Astrocyte (in vitro differentiated cells and primary cell): ENCODE measurements around the gene PLSCR1. TPM values are rescaled to one million over a fixed set of nuclear protein-coding genes. Genes with fewer than 3 reads are reported as not detected.
"Not testable (repeated sequence)": the region's sequence is repeated elsewhere in the genome, so short reads cannot be mapped to it uniquely, and the experiment has no call there.

Experiments used
- DNase-seq: peaks from one replicate; pipeline ENCODE4 v3.0.0-alpha.2; 2010; ENCODE audit warnings: low read depth
- FAIRE-seq: peaks from 2 replicates; lab custom pipeline; 2011; peaks lifted over from hg19 to GRCh38; lab: Jason Lieb, UNC
- H2AFZ ChIP-seq: 2 replicates; pipeline ENCODE4 v1.6.0; 2012; ENCODE audit warnings: low read depth, low read length, inconsistent platforms
- H3K27ac ChIP-seq: 2 replicates; pipeline ENCODE4 v1.5.1; 2011; ENCODE audit warnings: low read depth, low read length, inconsistent platforms
- H3K27me3 ChIP-seq: 2 replicates; pipeline ENCODE4 v1.6.0; 2011; ENCODE audit warnings: low read length, inconsistent platforms; ENCODE audit not compliant: insufficient read depth
- H3K36me3 ChIP-seq: 2 replicates; pipeline ENCODE4 v1.5.1; 2011; ENCODE audit warnings: low read length, inconsistent platforms; ENCODE audit not compliant: insufficient read depth
- H3K4me1 ChIP-seq: 2 replicates; pipeline ENCODE4 v1.5.1; 2011; ENCODE audit warnings: low read length, inconsistent platforms; ENCODE audit not compliant: insufficient read depth
- H3K4me2 ChIP-seq: 2 replicates; pipeline ENCODE4 v1.6.0; 2012; ENCODE audit warnings: low read length, inconsistent platforms
- H3K4me3 ChIP-seq: 2 replicates; pipeline ENCODE4 v1.5.1; 2011; ENCODE audit warnings: low read depth, mild to moderate bottlenecking, low read length, inconsistent platforms; ENCODE audit not compliant: insufficient read depth
- H3K79me2 ChIP-seq: 2 replicates; pipeline ENCODE4 v1.6.0; 2012; ENCODE audit warnings: mild to moderate bottlenecking, low read length, inconsistent platforms; ENCODE audit not compliant: insufficient read depth
- H3K9ac ChIP-seq: 2 replicates; pipeline ENCODE4 v1.6.0; 2012; ENCODE audit warnings: mild to moderate bottlenecking, low read length, inconsistent platforms
- H3K9me3 ChIP-seq: 2 replicates; pipeline ENCODE4 v1.5.1; 2012; ENCODE audit warnings: low read depth, mild to moderate bottlenecking, low read length, inconsistent platforms; ENCODE audit not compliant: insufficient read depth
- H4K20me1 ChIP-seq: 2 replicates; pipeline ENCODE4 v1.6.0; 2012; ENCODE audit warnings: low read length, inconsistent platforms; ENCODE audit not compliant: insufficient read depth
- H3K27ac Mint-ChIP-seq: one replicate; pipeline ENCODE4 v1.8.0; 2021; ENCODE audit warnings: mild to moderate bottlenecking, mixed read lengths; ENCODE audit not compliant: unreplicated experiment
- H3K27me3 Mint-ChIP-seq: one replicate; pipeline ENCODE4 v1.8.0; 2021; ENCODE audit warnings: low read depth, mixed read lengths; ENCODE audit not compliant: unreplicated experiment
- H3K36me3 Mint-ChIP-seq: one replicate; pipeline ENCODE4 v1.8.0; 2021; ENCODE audit warnings: low read depth, mixed read lengths; ENCODE audit not compliant: unreplicated experiment
- H3K4me1 Mint-ChIP-seq: one replicate; pipeline ENCODE4 v1.8.0; 2021; ENCODE audit warnings: low read depth, mixed read lengths; ENCODE audit not compliant: unreplicated experiment
- H3K4me3 Mint-ChIP-seq: one replicate; pipeline ENCODE4 v1.8.0; 2021; ENCODE audit warnings: mild to moderate bottlenecking, moderate library complexity, mixed read lengths; ENCODE audit not compliant: unreplicated experiment
- H3K9me3 Mint-ChIP-seq: one replicate; pipeline ENCODE4 v1.8.0; 2021; ENCODE audit warnings: mild to moderate bottlenecking, mixed read lengths; ENCODE audit not compliant: unreplicated experiment
- EZH2 ChIP-seq: IDR thresholded peaks from 2 replicates; pipeline ENCODE4 v1.6.1; 2012; ENCODE audit warnings: mild to moderate bottlenecking, low read length, inconsistent platforms; ENCODE audit not compliant: insufficient read depth
- total RNA-seq: library from RNA; stranded (reverse); gene quantifications from 2 replicates; pipeline ENCODE4 v1.2.1, GENCODE V29; 2021
- TF ChIP-seq, protein P1 (sequence below): IDR thresholded peaks from 2 replicates; pipeline ENCODE4 v1.5.1; 2011; ENCODE audit warnings: low read depth, mild to moderate bottlenecking, inconsistent platforms, low read length, moderate library complexity; ENCODE audit not compliant: insufficient read depth

PLSCR1 gene
- total RNA-seq, 1 donor from 2014 or later = 178 TPM

DNA sequence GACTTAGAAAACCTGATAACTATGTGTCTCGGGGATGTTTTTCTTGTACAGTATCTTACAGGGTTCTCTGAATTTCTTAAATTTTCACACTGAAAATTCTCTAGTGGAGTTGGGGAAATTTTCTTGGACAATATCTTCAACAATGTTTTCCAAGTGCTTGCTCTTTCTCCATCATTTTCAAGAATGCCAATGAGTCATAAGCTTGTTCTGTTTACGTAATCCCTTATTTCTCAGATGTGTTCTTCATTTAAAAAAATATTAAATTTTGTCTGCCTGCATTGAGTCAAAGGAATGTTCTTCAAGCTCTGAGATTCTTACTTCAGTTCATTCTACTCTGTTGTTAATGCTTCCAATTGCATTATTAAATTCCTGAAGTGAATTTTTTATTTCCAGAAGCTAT lies 53.1 kb downstream of the PLSCR1 start:
- Histone ChIP-seq H3K4me3 (no peak overlapping the region), H4K20me1 (no peaks in the 10 kb centered on the region), H3K4me2 (no peak overlapping the region), H3K4me1 (no peaks in the 10 kb centered on the region), H3K79me2 (no peaks in the 10 kb centered on the region), H3K27me3 (no peaks in the 10 kb centered on the region), H2AFZ (no peak overlapping the region), H3K36me3 (no peaks in the 10 kb centered on the region), H3K27ac (no peak overlapping the region), H3K9ac (no peak overlapping the region), H3K9me3 (no peaks in the 10 kb centered on the region)
- H3K4me3 Mint-ChIP-seq = no peak overlapping the region
- DNase-seq = no peak
- H3K9me3 Mint-ChIP-seq = peaks cover 3% of the 10 kb centered on the region
- H3K36me3 Mint-ChIP-seq = no peaks in the 10 kb centered on the region
- no peak overlapping the region for H3K27ac Mint-ChIP-seq
- peaks cover 9% of the 10 kb centered on the region for H3K4me1 Mint-ChIP-seq
- peak; percentile 13 for FAIRE-seq
- H3K27me3 Mint-ChIP-seq = no peaks in the 10 kb centered on the region
- TF ChIP-seq EZH2 = no peak
- TF ChIP-seq, protein P1, sequence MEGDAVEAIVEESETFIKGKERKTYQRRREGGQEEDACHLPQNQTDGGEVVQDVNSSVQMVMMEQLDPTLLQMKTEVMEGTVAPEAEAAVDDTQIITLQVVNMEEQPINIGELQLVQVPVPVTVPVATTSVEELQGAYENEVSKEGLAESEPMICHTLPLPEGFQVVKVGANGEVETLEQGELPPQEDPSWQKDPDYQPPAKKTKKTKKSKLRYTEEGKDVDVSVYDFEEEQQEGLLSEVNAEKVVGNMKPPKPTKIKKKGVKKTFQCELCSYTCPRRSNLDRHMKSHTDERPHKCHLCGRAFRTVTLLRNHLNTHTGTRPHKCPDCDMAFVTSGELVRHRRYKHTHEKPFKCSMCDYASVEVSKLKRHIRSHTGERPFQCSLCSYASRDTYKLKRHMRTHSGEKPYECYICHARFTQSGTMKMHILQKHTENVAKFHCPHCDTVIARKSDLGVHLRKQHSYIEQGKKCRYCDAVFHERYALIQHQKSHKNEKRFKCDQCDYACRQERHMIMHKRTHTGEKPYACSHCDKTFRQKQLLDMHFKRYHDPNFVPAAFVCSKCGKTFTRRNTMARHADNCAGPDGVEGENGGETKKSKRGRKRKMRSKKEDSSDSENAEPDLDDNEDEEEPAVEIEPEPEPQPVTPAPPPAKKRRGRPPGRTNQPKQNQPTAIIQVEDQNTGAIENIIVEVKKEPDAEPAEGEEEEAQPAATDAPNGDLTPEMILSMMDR = no peak

DNA sequence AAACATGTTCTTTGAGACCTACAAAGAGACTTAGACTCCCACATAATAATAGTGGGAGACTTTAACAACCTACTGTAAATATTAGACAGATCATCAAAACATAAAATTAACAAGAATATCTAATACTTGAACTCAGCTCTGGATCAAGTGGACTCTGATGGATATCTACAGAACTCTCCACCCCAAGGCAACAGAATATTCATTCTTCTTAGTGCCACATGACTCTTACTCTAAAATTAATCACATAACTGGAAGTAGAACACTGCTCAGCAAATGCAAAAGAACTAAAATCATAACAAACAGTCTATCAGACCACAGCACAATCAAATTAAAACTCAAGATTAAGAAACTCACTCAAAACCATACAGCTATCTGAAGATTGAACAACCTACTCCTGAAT lies 59.1 kb downstream of the PLSCR1 start:
- Mint-ChIP-seq H3K4me1 (no peaks in the 10 kb centered on the region), H3K4me3 (no peak overlapping the region), H3K9me3 (peaks cover 2% of the 10 kb centered on the region), H3K27ac (no peak overlapping the region), H3K27me3 (no peaks in the 10 kb centered on the region), H3K36me3 (no peaks in the 10 kb centered on the region)
- Histone ChIP-seq H3K9me3 (no peaks in the 10 kb centered on the region), H3K27me3 (no peaks in the 10 kb centered on the region), H3K4me2 (no peak overlapping the region), H3K9ac (no peak overlapping the region), H2AFZ (no peak overlapping the region), H4K20me1 (no peaks in the 10 kb centered on the region), H3K27ac (no peak overlapping the region), H3K4me3 (no peak overlapping the region), H3K36me3 (no peaks in the 10 kb centered on the region), H3K4me1 (no peaks in the 10 kb centered on the region), H3K79me2 (no peaks in the 10 kb centered on the region)
- FAIRE-seq (no peak), DNase-seq (no peak)
- TF ChIP-seq, protein P1 = no peak
- no peak for TF ChIP-seq EZH2

DNA sequence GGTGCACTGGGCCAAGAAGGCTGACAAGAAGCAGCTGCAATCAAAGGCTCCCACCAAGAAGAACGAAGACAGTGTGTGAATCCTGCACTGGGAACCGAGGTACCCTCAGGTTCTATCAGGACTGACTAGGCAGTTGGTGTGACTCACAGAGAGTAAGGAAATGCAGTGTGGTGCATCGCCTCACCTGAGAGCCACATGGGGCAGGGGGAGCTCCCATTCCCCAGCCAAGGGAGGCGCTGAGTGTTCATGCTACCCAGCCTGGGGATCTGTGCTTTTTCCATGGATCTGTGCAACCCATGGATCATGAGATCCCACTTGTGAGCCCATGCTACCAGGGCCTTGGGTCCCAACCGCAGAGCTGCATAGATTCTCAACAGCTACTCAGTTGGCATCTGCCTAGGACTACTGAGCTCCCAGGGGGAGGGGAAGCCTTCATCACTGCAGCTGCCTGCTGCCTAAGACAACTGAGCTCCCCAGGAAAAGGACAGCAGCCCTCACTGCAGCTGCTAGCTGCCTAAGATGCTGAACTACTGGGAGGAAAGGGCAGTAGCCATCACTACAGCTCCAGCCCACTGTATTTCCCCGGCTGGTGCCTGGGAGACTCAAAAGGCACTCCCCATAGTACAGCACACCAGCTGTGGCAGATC lies 68.2 kb downstream of the PLSCR1 start:
- TF ChIP-seq, protein P1 = no peak
- no peak for TF ChIP-seq EZH2
- H3K9me3 ChIP-seq = no peaks in the 10 kb centered on the region
- H3K4me3 ChIP-seq = no peak overlapping the region
- no peaks in the 10 kb centered on the region for H3K36me3 ChIP-seq
- H3K4me2 ChIP-seq = no peak overlapping the region
- Mint-ChIP-seq H3K27me3 (no peaks in the 10 kb centered on the region), H3K9me3 (peaks cover 7% of the 10 kb centered on the region), H3K4me1 (no peaks in the 10 kb centered on the region), H3K27ac (no peak overlapping the region), H3K4me3 (no peak overlapping the region), H3K36me3 (no peaks in the 10 kb centered on the region)
- H3K4me1 ChIP-seq = no peaks in the 10 kb centered on the region
- H3K27ac ChIP-seq = no peak overlapping the region
- no peaks in the 10 kb centered on the region for H4K20me1 ChIP-seq
- no peaks in the 10 kb centered on the region for H3K79me2 ChIP-seq
- FAIRE-seq = no peak
- DNase-seq = no peak
- no peaks in the 10 kb centered on the region for H3K27me3 ChIP-seq
- no peak overlapping the region for H2AFZ ChIP-seq
- H3K9ac ChIP-seq = no peak overlapping the region

DNA sequence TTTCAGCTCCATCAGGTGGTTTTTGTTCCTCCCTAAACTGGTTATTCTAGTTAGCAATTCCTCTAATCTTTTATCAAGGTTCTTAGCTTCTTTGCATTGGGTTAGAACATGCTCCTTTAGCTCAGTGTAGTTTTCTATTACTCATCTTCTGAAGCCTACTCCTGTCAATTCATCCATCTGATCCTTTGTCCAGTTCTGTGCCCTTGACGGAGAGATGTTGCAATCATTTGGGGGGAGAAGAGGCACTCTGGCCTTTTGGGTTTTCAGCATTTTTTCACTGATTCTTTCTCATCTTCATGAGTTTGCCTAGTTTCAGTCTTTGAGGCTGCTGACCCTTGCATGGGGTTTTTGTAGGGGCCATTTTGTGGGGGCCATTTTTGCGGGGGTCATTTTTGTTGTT lies 69.4 kb downstream of the PLSCR1 start:
- FAIRE-seq, H3K4me1 ChIP-seq, H2AFZ ChIP-seq, H3K27ac Mint-ChIP-seq, H3K79me2 ChIP-seq, H3K4me3 Mint-ChIP-seq, H3K27me3 Mint-ChIP-seq, DNase-seq, H3K27ac ChIP-seq, H3K36me3 Mint-ChIP-seq, H4K20me1 ChIP-seq, H3K4me1 Mint-ChIP-seq, H3K9me3 ChIP-seq, H3K4me2 ChIP-seq, H3K27me3 ChIP-seq, H3K36me3 ChIP-seq, H3K9me3 Mint-ChIP-seq, H3K4me3 ChIP-seq, H3K9ac ChIP-seq: not testable (repeated sequence)
